BLaER1 (cell line): ENCODE results near the gene TBC1D2B.
"Not testable (repeated sequence)": the region's sequence is repeated elsewhere in the genome, so short reads cannot be mapped to it uniquely, and the experiment has no call there.

ENCODE experiments used
- H3K27ac ChIP-seq: shearing (Covaris generic); formaldehyde crosslinking; 2 replicates; pipeline ENCODE4 v1.8.1; 2022
- H3K27me3 ChIP-seq: shearing (Covaris generic); formaldehyde crosslinking; 2 replicates; pipeline ENCODE4 v1.8.1; 2022
- H3K36me3 ChIP-seq: shearing (Covaris generic); formaldehyde crosslinking; 2 replicates; pipeline ENCODE4 v1.8.1; 2022
- H3K4me1 ChIP-seq: shearing (Covaris generic); formaldehyde crosslinking; 2 replicates; pipeline ENCODE4 v1.8.1; 2022
- H3K4me2 ChIP-seq: shearing (Covaris generic); formaldehyde crosslinking; 2 replicates; pipeline ENCODE4 v1.8.1; 2022
- H3K4me3 ChIP-seq: shearing (Covaris generic); formaldehyde crosslinking; 2 replicates; pipeline ENCODE4 v1.8.1; 2022
- H3K9ac ChIP-seq: shearing (Covaris generic); formaldehyde crosslinking; 2 replicates; pipeline ENCODE4 v1.8.1; 2022
- H3K9me3 ChIP-seq: shearing (Covaris generic); formaldehyde crosslinking; 2 replicates; pipeline ENCODE4 v1.8.1; 2022
- H4K20me1 ChIP-seq: shearing (Covaris generic); formaldehyde crosslinking; 2 replicates; pipeline ENCODE4 v1.8.1; 2022
- Cebpa-rat ChIP-seq: shearing (Covaris generic); IDR thresholded peaks from 2 replicates; pipeline ENCODE4 v1.8.1; 2022

Gene TBC1D2B

GRCh38 chr15:77989296-77990143 is 88.0 kb downstream of the TBC1D2B start:
- TF ChIP-seq Cebpa-rat = no peak
- H3K36me3 ChIP-seq = no peaks in the 10 kb centered on the region
- H4K20me1 ChIP-seq = peaks cover 20% of the 10 kb centered on the region; the same call in 1 of the 2 replicates
- peak overlapping the region; percentile 84 for H3K4me2 ChIP-seq
- H3K27me3 ChIP-seq = no peaks in the 10 kb centered on the region
- peak overlapping the region; percentile 57; the same call in 1 of the 2 replicates for H3K9ac ChIP-seq
- H3K4me3 ChIP-seq = no peak overlapping the region
- peaks cover 96% of the 10 kb centered on the region for H3K4me1 ChIP-seq
- H3K27ac ChIP-seq = peak overlapping the region; percentile 86
- H3K9me3 ChIP-seq = no peaks in the 10 kb centered on the region

DNA sequence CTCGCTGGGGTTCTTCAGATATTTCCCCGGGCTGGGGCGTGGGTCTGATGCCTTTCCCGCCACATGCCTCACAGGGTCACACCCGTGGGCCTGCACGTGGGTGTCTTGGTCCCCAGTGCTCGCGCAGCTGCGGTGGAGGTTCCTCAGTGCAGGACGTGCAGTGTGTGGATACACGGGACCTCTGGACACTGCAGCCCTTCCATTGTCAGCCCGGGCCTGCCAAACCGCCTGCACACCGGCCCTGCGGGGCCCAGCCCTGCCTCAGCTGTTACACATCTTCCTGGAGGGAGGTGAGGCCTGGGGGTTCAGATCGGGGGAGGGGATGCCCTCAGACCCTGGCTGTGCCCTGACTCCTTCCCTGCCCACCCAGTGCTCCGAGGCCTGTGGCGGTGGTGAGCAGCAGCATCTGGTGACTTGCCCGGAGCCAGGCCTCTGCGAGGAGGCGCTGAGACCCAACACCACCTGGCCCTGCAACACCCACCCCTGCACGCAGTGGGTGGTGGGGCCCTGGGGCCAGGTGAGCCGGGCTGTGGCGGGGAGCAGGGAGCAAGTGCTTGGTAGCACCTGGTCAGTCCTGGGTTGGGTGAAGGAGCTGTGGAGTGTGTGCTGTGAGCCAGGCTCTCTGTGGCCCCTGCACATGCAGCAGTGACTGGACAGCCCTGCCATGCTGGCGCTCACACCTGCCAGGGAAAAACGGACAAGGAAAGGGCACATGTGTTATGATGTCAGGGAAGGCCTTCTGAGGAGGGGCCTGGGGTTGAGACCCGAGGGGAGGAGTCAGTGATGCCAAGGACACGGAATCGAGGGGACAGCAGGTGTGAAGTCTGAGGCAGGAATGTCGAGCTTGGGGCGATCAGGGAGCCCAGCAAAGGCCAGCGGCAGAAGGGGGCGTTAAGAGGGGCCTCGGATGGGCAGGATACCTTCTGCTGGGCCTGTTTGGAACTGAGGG is 88.9 kb downstream of the TBC1D2B start:
- Histone ChIP-seq H3K4me2 (peak overlapping the region; percentile 84), H3K9me3 (no peaks in the 10 kb centered on the region), H3K9ac (peak overlapping the region; percentile 57; the same call in 1 of the 2 replicates), H3K36me3 (no peaks in the 10 kb centered on the region), H3K27ac (peak overlapping the region; percentile 86; the same call in 1 of the 2 replicates), H3K4me1 (peaks cover 94% of the 10 kb centered on the region), H3K27me3 (no peaks in the 10 kb centered on the region), H4K20me1 (peaks cover 11% of the 10 kb centered on the region; the same call in 1 of the 2 replicates), H3K4me3 (no peak overlapping the region)
- TF ChIP-seq Cebpa-rat = no peak

- Histone ChIP-seq H3K27ac (0 out of 2 replicates have a peak overlapping the region, but pooled peaks have one; percentile 86), H3K4me2 (peak overlapping the region; percentile 84), H3K4me1 (peaks cover 93% of the 10 kb centered on the region)
- not testable (repeated sequence) for H3K4me3 ChIP-seq, H3K9me3 ChIP-seq, H3K27me3 ChIP-seq, H4K20me1 ChIP-seq, H3K9ac ChIP-seq, H3K36me3 ChIP-seq
Observed at GRCh38 chr15:77987765-77988136, 89.8 kb downstream of the TBC1D2B start.

DNA sequence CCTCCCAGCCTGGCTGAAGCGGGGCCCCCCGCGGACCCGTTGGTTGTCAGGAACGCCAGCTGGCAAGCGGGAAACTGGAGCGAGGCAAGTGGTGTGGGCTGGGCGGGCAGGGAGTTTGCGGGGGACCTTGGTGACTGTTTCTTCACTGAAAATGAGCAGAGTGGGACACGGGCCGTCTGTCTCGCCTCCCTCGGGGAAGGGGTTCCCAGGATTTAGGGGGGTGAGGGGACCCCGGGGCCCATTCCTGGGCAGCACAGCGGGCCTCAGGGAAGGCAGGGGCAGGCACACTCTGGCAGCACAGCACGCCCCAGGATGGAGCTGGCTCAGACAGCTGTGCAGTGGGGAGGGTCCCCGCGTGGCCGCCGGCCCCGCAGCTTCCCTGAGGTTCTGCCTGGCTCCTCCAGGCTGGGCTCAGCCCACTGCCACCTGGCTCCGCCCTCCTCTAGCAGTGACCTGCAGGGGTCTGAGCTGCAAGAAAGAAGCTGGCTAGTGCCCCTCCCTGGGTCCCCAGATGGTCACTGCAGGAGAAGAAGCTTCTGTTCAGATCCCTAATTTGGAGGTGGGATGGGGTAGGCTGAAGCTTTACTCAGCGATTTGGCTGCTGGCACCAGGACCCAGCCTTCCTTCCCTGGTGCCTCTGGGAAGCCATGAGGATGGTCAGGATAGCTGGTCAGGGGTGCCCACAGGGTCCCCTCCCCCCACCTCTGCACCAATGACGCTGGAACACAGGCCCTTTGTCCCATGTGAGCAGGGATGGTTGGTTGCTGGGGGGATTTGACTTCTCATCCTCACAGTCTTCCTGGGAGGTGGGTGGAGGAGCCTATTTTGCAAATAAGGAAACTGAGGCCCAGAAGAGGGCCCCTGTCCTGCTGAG is 90.4 kb downstream of the TBC1D2B start:
- Histone ChIP-seq H3K27ac (peak overlapping the region; percentile 9; the same call in 1 of the 2 replicates), H4K20me1 (peaks cover 6% of the 10 kb centered on the region; the same call in 1 of the 2 replicates), H3K4me2 (peak overlapping the region; percentile 84), H3K27me3 (no peaks in the 10 kb centered on the region), H3K36me3 (no peaks in the 10 kb centered on the region), H3K4me1 (peaks cover 88% of the 10 kb centered on the region), H3K9me3 (no peaks in the 10 kb centered on the region), H3K9ac (no peak overlapping the region), H3K4me3 (no peak overlapping the region)
- no peak for TF ChIP-seq Cebpa-rat

DNA sequence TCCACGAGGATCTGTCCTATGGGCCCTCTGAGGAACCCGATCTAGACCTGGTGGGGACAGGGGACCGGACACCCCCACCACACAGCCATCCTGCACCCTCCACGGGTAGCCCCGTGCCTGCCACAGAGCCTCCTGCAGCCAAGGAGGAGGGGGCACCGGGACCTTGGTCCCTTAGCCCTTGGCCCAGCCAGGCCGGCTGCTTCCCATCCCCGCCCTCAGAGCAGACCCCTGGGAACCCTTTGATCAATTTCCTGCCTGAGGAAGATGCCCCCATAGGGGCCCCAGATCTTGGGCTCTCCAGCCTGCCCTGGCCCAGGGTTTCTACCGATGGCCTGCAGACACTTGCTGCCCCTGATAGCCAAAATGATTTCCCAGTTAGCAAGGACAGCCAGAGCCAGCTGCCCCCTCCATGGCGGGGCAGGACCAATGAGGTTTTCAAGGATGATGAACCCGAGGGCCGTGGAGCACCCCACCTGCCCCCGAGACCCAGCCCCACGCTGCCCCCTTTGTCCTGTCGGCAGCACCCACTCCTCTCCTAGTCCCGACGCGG is 91.5 kb downstream of the TBC1D2B start:
- TF ChIP-seq Cebpa-rat = no peak
- H3K27ac ChIP-seq = no peak overlapping the region
- H3K27me3 ChIP-seq = no peaks in the 10 kb centered on the region
- H3K4me1 ChIP-seq = peaks cover 77% of the 10 kb centered on the region
- no peak overlapping the region for H3K4me3 ChIP-seq
- H3K4me2 ChIP-seq = peak overlapping the region; percentile 55
- no peak overlapping the region for H3K9ac ChIP-seq
- H4K20me1 ChIP-seq = peaks cover 4% of the 10 kb centered on the region; the same call in 1 of the 2 replicates
- H3K9me3 ChIP-seq = no peaks in the 10 kb centered on the region
- H3K36me3 ChIP-seq = no peaks in the 10 kb centered on the region

- Histone ChIP-seq H3K4me3 (no peak overlapping the region), H3K27ac (0 out of 2 replicates have a peak overlapping the region, but pooled peaks have one; percentile 6), H4K20me1 (no peaks in the 10 kb centered on the region), H3K4me1 (peaks cover 70% of the 10 kb centered on the region), H3K9me3 (no peaks in the 10 kb centered on the region), H3K36me3 (no peaks in the 10 kb centered on the region), H3K4me2 (peak overlapping the region; percentile 55), H3K27me3 (no peaks in the 10 kb centered on the region), H3K9ac (no peak overlapping the region)
- no peak for TF ChIP-seq Cebpa-rat
Observed at GRCh38 chr15:77985031-77985930, 92.2 kb downstream of the TBC1D2B start.

DNA sequence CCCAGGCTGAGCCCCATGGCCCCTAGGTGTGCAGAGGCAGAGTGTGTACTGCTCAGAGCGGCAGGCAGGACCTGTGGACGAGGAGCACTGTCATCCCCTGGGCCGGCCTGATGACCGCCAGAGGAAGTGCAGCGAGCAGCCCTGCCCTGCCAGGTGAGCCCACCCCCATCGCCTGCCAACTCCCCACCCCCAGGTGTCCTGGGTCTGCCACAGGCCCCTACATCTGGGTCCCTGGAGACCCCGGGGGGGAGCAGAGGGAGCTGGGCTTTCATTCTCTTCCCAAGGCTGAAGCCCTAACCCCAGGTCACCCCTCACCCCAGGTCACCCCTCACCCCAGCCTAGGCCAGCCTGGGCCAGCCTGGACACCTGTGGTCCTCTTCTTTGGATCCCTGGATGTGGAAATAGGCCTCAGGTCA is 93.1 kb downstream of the TBC1D2B start:
- Histone ChIP-seq H3K4me1 (peaks cover 62% of the 10 kb centered on the region), H4K20me1 (no peaks in the 10 kb centered on the region), H3K9ac (no peak overlapping the region), H3K4me2 (peak overlapping the region; percentile 33), H3K4me3 (no peak overlapping the region), H3K27me3 (no peaks in the 10 kb centered on the region), H3K36me3 (no peaks in the 10 kb centered on the region), H3K27ac (0 out of 2 replicates have a peak overlapping the region, but pooled peaks have one; percentile 6), H3K9me3 (no peaks in the 10 kb centered on the region)
- TF ChIP-seq Cebpa-rat = no peak
